Neural progenitor cell (in vitro differentiated cells): Measurements from ENCODE around the gene KLHL36. TPM values are rescaled to one million over a fixed set of nuclear protein-coding genes. Genes with fewer than 3 reads are reported as not detected.

ENCODE experiments used
- DNase-seq: peaks from one replicate; pipeline ENCODE4 v3.0.0-alpha.2; 2016; ENCODE audit warnings: low spot score
- H2AFZ ChIP-seq: fragments of 200-600 bp; sonication (generic); replicated peaks from 2 replicates; pipeline ENCODE4 v1.6.1; 2016; ENCODE audit warnings: antibody characterized with exemption
- H3F3A ChIP-seq: fragments of 200-600 bp; sonication (generic); 2 replicates; pipeline ENCODE4 v1.6.1; 2016; ENCODE audit warnings: antibody characterized with exemption, low read depth
- H3K27ac ChIP-seq: fragments of 200-600 bp; sonication (generic); 2 replicates; pipeline ENCODE4 v1.5.1; 2016; ENCODE audit warnings: mild to moderate bottlenecking
- H3K27me3 ChIP-seq: fragments of 200-600 bp; sonication (generic); 2 replicates; pipeline ENCODE4 v1.6.1; 2016; ENCODE audit warnings: mild to moderate bottlenecking, moderate library complexity
- H3K36me3 ChIP-seq: fragments of 200-600 bp; sonication (generic); 2 replicates; pipeline ENCODE4 v1.5.1; 2016
- H3K4me1 ChIP-seq: fragments of 200-600 bp; sonication (generic); 2 replicates; pipeline ENCODE4 v1.6.1; 2016; ENCODE audit warnings: mixed run types
- H3K4me2 ChIP-seq: fragments of 200-600 bp; sonication (generic); 2 replicates; pipeline ENCODE4 v1.6.1; 2016
- H3K4me3 ChIP-seq: fragments of 200-600 bp; sonication (generic); 2 replicates; pipeline ENCODE4 v1.5.1; 2016
- H3K79me2 ChIP-seq: fragments of 200-600 bp; sonication (generic); 2 replicates; pipeline ENCODE4 v1.6.1; 2016; ENCODE audit warnings: low read depth
- H3K9ac ChIP-seq: fragments of 200-600 bp; sonication (generic); 2 replicates; pipeline ENCODE4 v1.6.1; 2016
- H3K9me3 ChIP-seq: fragments of 200-600 bp; sonication (generic); 2 replicates; pipeline ENCODE4 v1.5.1; 2016; ENCODE audit warnings: low read depth
- H4K20me1 ChIP-seq: fragments of 200-600 bp; sonication (generic); 2 replicates; pipeline ENCODE4 v1.6.1; 2016; ENCODE audit warnings: low read depth
- H3K27ac Mint-ChIP-seq: 3 replicates; pipeline ENCODE4 v1.8.0; 2021; ENCODE audit warnings: mixed read lengths
- H3K27me3 Mint-ChIP-seq: 2 replicates; pipeline ENCODE4 v1.8.0; 2022; ENCODE audit warnings: low read depth, mild to moderate bottlenecking, inconsistent platforms, moderate library complexity, mixed read lengths; ENCODE audit not compliant: insufficient read depth
- H3K36me3 Mint-ChIP-seq: 3 replicates; pipeline ENCODE4 v1.8.0; 2021; ENCODE audit warnings: mixed read lengths
- H3K4me1 Mint-ChIP-seq: 3 replicates; pipeline ENCODE4 v1.8.0; 2021; ENCODE audit warnings: mixed read lengths
- H3K4me3 Mint-ChIP-seq: 3 replicates; pipeline ENCODE4 v1.8.0; 2021; ENCODE audit warnings: mild to moderate bottlenecking, moderate library complexity, mixed read lengths
- H3K9me3 Mint-ChIP-seq: 3 replicates; pipeline ENCODE4 v1.8.0; 2020; ENCODE audit warnings: mixed read lengths
- CTCF ChIP-seq: fragments of 200-600 bp; sonication (generic); IDR thresholded peaks from 2 replicates; pipeline ENCODE4 v1.5.1; 2017; ENCODE audit warnings: antibody characterized with exemption, mild to moderate bottlenecking
- EZH2 ChIP-seq: fragments of 200-600 bp; sonication (generic); IDR thresholded peaks from 2 replicates; pipeline ENCODE4 v1.6.1; 2017; ENCODE audit warnings: antibody characterized with exemption, mild to moderate bottlenecking, moderate library complexity
- EZH2phosphoT487 ChIP-seq: fragments of 200-600 bp; sonication (generic); IDR thresholded peaks from 2 replicates; pipeline ENCODE4 v1.6.1; 2017; ENCODE audit warnings: antibody characterized with exemption
- total RNA-seq: library from RNA; depleted of rRNA; stranded (reverse); fragments of >200 nt; gene quantifications from 2 replicates; pipeline ENCODE4 v1.2.3, GENCODE V29; 2015; ENCODE audit warnings: low replicate concordance

The KLHL36 gene
- total RNA-seq, 1 donor from 2014 or later: 15.9 TPM

GRCh38 chr16:84660973-84661372, 12.7 kb downstream of the KLHL36 start:
- Histone ChIP-seq H3K36me3 (no peaks in the 10 kb centered on the region), H3K4me3 (no peak overlapping the region), H3K4me2 (no peak overlapping the region), H3K9me3 (no peaks in the 10 kb centered on the region), H3K9ac (no peak overlapping the region), H2AFZ (no peak overlapping the region), H3K27ac (no peak overlapping the region), H3K79me2 (no peaks in the 10 kb centered on the region), H3K4me1 (no peaks in the 10 kb centered on the region), H3F3A (no peaks in the 10 kb centered on the region), H3K27me3 (no peaks in the 10 kb centered on the region), H4K20me1 (no peaks in the 10 kb centered on the region)
- no peak overlapping the region for H3K4me3 Mint-ChIP-seq
- peaks cover 2% of the 10 kb centered on the region for H3K27me3 Mint-ChIP-seq
- TF ChIP-seq EZH2: no peak
- TF ChIP-seq CTCF: no peak
- TF ChIP-seq EZH2phosphoT487: no peak
- no peak for DNase-seq
- no peaks in the 10 kb centered on the region for H3K9me3 Mint-ChIP-seq
- H3K4me1 Mint-ChIP-seq: no peaks in the 10 kb centered on the region
- H3K36me3 Mint-ChIP-seq: peaks cover 27% of the 10 kb centered on the region
- H3K27ac Mint-ChIP-seq: no peak overlapping the region

GRCh38 chr16:84661418-84662060, 13.2 kb downstream of the KLHL36 start:
- no peak for DNase-seq
- no peaks in the 10 kb centered on the region for H4K20me1 ChIP-seq
- no peak overlapping the region for H3K4me3 ChIP-seq
- H2AFZ ChIP-seq: no peak overlapping the region
- Mint-ChIP-seq H3K9me3 (no peaks in the 10 kb centered on the region), H3K27ac (no peak overlapping the region), H3K36me3 (peaks cover 29% of the 10 kb centered on the region), H3K27me3 (peaks cover 2% of the 10 kb centered on the region), H3K4me1 (peaks cover 5% of the 10 kb centered on the region), H3K4me3 (no peak overlapping the region)
- H3K27me3 ChIP-seq: no peaks in the 10 kb centered on the region
- no peaks in the 10 kb centered on the region for H3K4me1 ChIP-seq
- TF ChIP-seq EZH2 (no peak), CTCF (no peak), EZH2phosphoT487 (no peak)
- no peaks in the 10 kb centered on the region for H3K36me3 ChIP-seq
- H3F3A ChIP-seq: no peaks in the 10 kb centered on the region
- H3K4me2 ChIP-seq: no peak overlapping the region
- no peak overlapping the region for H3K9ac ChIP-seq
- H3K79me2 ChIP-seq: no peaks in the 10 kb centered on the region
- no peak overlapping the region for H3K27ac ChIP-seq
- H3K9me3 ChIP-seq: no peaks in the 10 kb centered on the region

- Histone ChIP-seq H3K36me3 (no peaks in the 10 kb centered on the region), H2AFZ (no peak overlapping the region), H3K27me3 (no peaks in the 10 kb centered on the region), H3K9ac (no peak overlapping the region), H3K4me2 (no peak overlapping the region), H3K27ac (no peak overlapping the region), H3F3A (no peaks in the 10 kb centered on the region), H4K20me1 (no peaks in the 10 kb centered on the region), H3K9me3 (no peaks in the 10 kb centered on the region), H3K79me2 (no peaks in the 10 kb centered on the region), H3K4me1 (peaks cover 5% of the 10 kb centered on the region), H3K4me3 (no peak overlapping the region)
- H3K9me3 Mint-ChIP-seq: no peaks in the 10 kb centered on the region
- H3K27ac Mint-ChIP-seq: no peak overlapping the region
- no peak overlapping the region for H3K4me3 Mint-ChIP-seq
- no peak for DNase-seq
- H3K27me3 Mint-ChIP-seq: peaks cover 2% of the 10 kb centered on the region
- TF ChIP-seq EZH2phosphoT487 (no peak), EZH2 (no peak), CTCF (no peak)
- H3K36me3 Mint-ChIP-seq: peaks cover 29% of the 10 kb centered on the region
- H3K4me1 Mint-ChIP-seq: peaks cover 12% of the 10 kb centered on the region
Measured at GRCh38 chr16:84662471-84662870, 14.2 kb downstream of the KLHL36 start.
